GM21515 (cell line): Measurements from ENCODE around the gene EVL.

Experiments
- ATAC-seq: cut with Tn5 transposase; IDR thresholded peaks from one replicate; pipeline ENCODE4 v1.9.1; 2021; ENCODE audit not compliant: unreplicated experiment

The EVL gene

GRCh38 chr14:100142073-100143040, 77.1 kb downstream of the EVL start:
- ATAC-seq = no peak

GRCh38 chr14:100143523-100143922, 78.3 kb downstream of the EVL start:
- ATAC-seq = no peak

GRCh38 chr14:100143934-100144333, 78.7 kb downstream of the EVL start:
- no peak for ATAC-seq

- ATAC-seq = no peak
Observed at GRCh38 chr14:100144645-100144995, 79.4 kb downstream of the EVL start.

GRCh38 chr14:100144996-100145646, 79.9 kb downstream of the EVL start:
- no peak for ATAC-seq

GRCh38 chr14:100145682-100146464, 80.7 kb downstream of the EVL start:
- no peak for ATAC-seq

- ATAC-seq = no peak
Observed at GRCh38 chr14:100146531-100147091, 81.4 kb downstream of the EVL start.

- ATAC-seq = no peak
Observed at GRCh38 chr14:100147181-100147631, 82.0 kb downstream of the EVL start.

GRCh38 chr14:100147691-100148464, 82.7 kb downstream of the EVL start:
- ATAC-seq = no peak

- ATAC-seq = no peak
Observed at GRCh38 chr14:100148837-100149731, 83.9 kb downstream of the EVL start.

GRCh38 chr14:100149851-100150611, 84.8 kb downstream of the EVL start:
- ATAC-seq = no peak

- no peak for ATAC-seq
Observed at GRCh38 chr14:100150932-100151587, 85.8 kb downstream of the EVL start.

GRCh38 chr14:100152091-100152490, 86.9 kb downstream of the EVL start:
- no peak for ATAC-seq

- ATAC-seq = no peak
Observed at GRCh38 chr14:100153560-100153959, 88.3 kb downstream of the EVL start.

- ATAC-seq = no peak
Observed at GRCh38 chr14:100155049-100155621, 89.9 kb downstream of the EVL start.

GRCh38 chr14:100155756-100156616, 90.8 kb downstream of the EVL start:
- ATAC-seq = no peak

GRCh38 chr14:100156776-100157175, 91.6 kb downstream of the EVL start:
- no peak for ATAC-seq
